Measurements from ENCODE around the gene SH3GLB2.

SH3GLB2 gene

DNA sequence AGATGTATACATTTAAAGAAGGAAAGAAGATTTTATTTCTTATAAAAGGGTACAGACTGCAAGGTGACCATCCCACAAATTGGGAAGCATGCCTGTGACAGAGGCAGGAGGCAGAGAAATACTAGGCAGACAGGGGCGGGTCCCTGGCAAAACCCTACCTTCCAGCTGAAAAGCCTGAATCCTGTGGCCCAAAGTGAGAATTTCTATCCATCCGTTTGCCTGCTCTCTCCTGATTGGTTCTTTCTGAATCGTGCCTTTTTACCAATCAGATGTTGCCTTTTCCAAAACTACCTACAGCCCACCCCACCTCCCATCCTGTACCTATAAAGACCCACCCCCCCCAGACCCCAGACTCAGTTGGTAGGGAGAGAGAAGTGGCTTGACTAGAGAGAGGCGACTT, 3.4 kb upstream of the SH3GLB2 start:
- H3K27me3 ChIP-seq (ENCODE audit: control insufficient read depth in 1 of 2, insufficient read depth in 2 of 2, low read length in 2 of 2) = no peaks in the 10 kb centered on the region
- H3K36me3 ChIP-seq (ENCODE audit: control insufficient read depth in 2 of 2, insufficient read depth in 2 of 2, low read length in 2 of 2) = no peaks in the 10 kb centered on the region
- H3K4me1 ChIP-seq (ENCODE audit: control insufficient read depth, insufficient read depth, low read length) = peaks cover 18% of the 10 kb centered on the region
- no peaks in the 10 kb centered on the region for H3K9me3 ChIP-seq (ENCODE audit: control insufficient read depth in 2 of 2, low read length in 2 of 2)
- H3K4me3 ChIP-seq (ENCODE audit: low read length in 2 of 2) = no peak overlapping the region
- H3K27ac ChIP-seq (ENCODE audit: low read length) = no peak overlapping the region
- H3K9ac ChIP-seq (ENCODE audit: low read length in 2 of 2) = no peak overlapping the region

DNA sequence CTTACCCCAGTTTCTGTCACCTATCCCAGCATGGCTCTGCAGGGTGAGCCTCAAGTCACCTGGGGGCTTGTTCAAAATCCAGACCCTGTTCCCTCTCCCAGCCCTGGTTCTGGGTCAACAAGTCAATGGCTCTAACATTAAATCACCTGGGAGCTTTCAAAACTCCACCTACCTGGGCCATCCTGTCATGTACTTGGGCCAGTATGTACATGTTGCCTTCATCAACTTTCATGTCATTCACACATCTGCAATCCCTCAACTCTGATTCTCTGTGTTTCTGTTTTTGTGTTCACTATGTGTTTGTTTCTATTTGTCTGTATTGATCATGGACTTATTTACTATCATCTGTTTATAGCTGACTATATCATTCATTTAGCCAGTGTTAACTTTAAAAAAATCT, 2.1 kb upstream of the SH3GLB2 start:
- Histone ChIP-seq H3K4me3 (ENCODE audit: low read length in 2 of 2) (no peak overlapping the region), H3K36me3 (ENCODE audit: control insufficient read depth in 2 of 2, insufficient read depth in 2 of 2, low read length in 2 of 2) (no peaks in the 10 kb centered on the region), H3K27me3 (ENCODE audit: control insufficient read depth in 1 of 2, insufficient read depth in 2 of 2, low read length in 2 of 2) (no peaks in the 10 kb centered on the region), H3K9me3 (ENCODE audit: control insufficient read depth in 2 of 2, low read length in 2 of 2) (no peaks in the 10 kb centered on the region), H3K27ac (ENCODE audit: low read length) (no peak overlapping the region), H3K4me1 (ENCODE audit: control insufficient read depth, insufficient read depth, low read length) (peaks cover 20% of the 10 kb centered on the region), H3K9ac (ENCODE audit: low read length in 2 of 2) (no peak overlapping the region)

DNA sequence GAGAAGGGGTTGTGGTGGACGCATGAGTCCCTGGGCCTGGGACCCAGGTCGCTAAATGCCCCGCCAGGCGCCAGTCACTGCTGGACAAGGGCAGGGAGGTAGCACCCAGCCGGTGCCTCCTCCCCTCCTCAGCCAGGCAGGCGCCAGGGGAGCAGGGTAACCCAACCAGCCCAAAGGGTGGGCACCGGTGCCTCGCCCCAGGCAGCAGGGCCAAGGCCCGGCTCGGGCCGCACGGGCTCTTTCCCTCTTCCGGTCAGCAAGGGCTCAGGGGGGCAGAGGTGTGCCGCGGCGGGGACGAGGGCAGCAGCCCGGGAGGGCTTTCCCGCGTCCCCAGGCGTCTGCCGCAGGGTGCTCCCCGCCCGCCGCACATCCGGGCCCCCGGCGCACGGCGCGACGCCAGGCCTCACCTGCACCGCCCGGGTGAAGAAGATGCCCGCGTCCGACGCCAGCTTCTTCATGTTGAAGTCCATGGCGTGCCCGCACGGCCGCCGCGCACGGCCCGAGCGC, 393 bp downstream of the SH3GLB2 start:
- Histone ChIP-seq H3K4me3 (ENCODE audit: low read length in 2 of 2) (peak overlapping the region; percentile 76 to 85), H3K9ac (ENCODE audit: low read length in 2 of 2) (peak overlapping the region; percentile 77 to 82), H3K27ac (ENCODE audit: low read length) (peak overlapping the region; percentile 55), H3K27me3 (ENCODE audit: control insufficient read depth in 1 of 2, insufficient read depth in 2 of 2, low read length in 2 of 2) (no peaks in the 10 kb centered on the region), H3K36me3 (ENCODE audit: control insufficient read depth in 2 of 2, insufficient read depth in 2 of 2, low read length in 2 of 2) (no peaks in the 10 kb centered on the region), H3K4me1 (ENCODE audit: control insufficient read depth, insufficient read depth, low read length) (peaks cover 29% of the 10 kb centered on the region), H3K9me3 (ENCODE audit: control insufficient read depth in 2 of 2, low read length in 2 of 2) (no peaks in the 10 kb centered on the region)

GRCh38 chr9:129027224-129027684, 877 bp downstream of the SH3GLB2 start:
- Histone ChIP-seq H3K4me1 (ENCODE audit: control insufficient read depth, insufficient read depth, low read length) (peaks cover 29% of the 10 kb centered on the region), H3K9ac (ENCODE audit: low read length in 2 of 2) (peak overlapping the region; percentile 77 to 82), H3K36me3 (ENCODE audit: control insufficient read depth in 2 of 2, insufficient read depth in 2 of 2, low read length in 2 of 2) (no peaks in the 10 kb centered on the region), H3K4me3 (ENCODE audit: low read length in 2 of 2) (peak overlapping the region; percentile 76 to 85), H3K9me3 (ENCODE audit: control insufficient read depth in 2 of 2, low read length in 2 of 2) (no peaks in the 10 kb centered on the region), H3K27ac (ENCODE audit: low read length) (peak overlapping the region; percentile 55), H3K27me3 (ENCODE audit: control insufficient read depth in 1 of 2, insufficient read depth in 2 of 2, low read length in 2 of 2) (no peaks in the 10 kb centered on the region)

DNA sequence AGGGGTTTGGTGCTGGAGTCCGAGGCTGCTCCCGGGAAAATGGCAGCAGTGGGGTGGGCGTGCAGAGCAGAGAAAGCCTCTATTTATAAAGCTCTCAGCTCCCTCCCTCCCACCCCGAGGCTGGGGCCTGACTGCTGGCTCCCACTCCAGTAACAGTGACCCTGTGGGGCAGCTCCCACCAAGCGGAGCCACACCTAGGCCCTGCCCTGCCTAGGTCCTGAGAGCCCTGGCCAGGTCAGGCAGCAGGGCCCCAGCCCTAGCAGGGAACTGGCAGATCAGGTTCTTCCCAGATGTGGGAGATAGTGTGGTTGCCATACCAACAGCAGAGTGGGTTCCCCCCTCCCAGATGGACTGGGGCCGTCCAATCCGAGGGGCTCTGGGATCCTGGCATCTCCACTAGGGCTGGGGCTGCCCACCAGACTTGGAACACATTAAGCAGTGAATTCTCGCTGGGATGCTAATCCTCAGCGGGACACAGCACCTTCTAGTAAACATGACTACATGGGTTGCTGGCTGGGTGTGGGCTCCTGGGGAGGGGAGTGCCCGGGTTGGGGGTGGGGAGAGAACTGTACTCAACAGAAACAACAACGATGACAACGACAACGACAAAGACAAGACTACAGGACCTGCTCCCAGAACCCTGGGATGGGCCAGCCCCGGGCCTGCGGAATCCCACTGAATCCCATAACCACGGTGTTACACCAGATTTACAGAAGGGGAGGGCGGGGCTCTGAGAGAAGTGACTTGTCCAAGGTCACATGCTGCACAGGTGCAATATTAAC, 1.5 kb downstream of the SH3GLB2 start:
- Histone ChIP-seq H3K4me1 (ENCODE audit: control insufficient read depth, insufficient read depth, low read length) (peaks cover 32% of the 10 kb centered on the region), H3K9ac (ENCODE audit: low read length in 2 of 2) (peak overlapping the region; percentile 77 to 82), H3K27ac (ENCODE audit: low read length) (peak overlapping the region; percentile 55), H3K4me3 (ENCODE audit: low read length in 2 of 2) (peak overlapping the region; percentile 76 to 85), H3K36me3 (ENCODE audit: control insufficient read depth in 2 of 2, insufficient read depth in 2 of 2, low read length in 2 of 2) (no peaks in the 10 kb centered on the region), H3K27me3 (ENCODE audit: control insufficient read depth in 1 of 2, insufficient read depth in 2 of 2, low read length in 2 of 2) (no peaks in the 10 kb centered on the region), H3K9me3 (ENCODE audit: control insufficient read depth in 2 of 2, low read length in 2 of 2) (no peaks in the 10 kb centered on the region)

DNA sequence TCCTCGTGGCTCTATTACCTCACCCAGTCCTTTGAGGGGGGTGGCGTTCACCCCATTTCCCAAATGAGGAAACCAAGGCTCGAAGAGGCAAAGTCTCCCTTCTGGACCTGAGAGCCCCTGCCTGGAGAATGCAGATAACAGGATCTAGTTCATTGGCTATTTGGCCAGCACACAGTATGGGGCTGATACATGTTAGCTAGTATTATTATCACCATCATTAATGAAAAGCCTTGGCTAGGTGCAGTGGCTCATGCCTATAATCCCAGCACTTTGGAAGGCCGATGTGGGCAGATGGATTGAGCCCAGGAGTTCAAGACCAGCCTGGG, 4.3 kb downstream of the SH3GLB2 start:
- Histone ChIP-seq H3K9me3 (ENCODE audit: control insufficient read depth in 2 of 2, low read length in 2 of 2) (no peaks in the 10 kb centered on the region), H3K27me3 (ENCODE audit: control insufficient read depth in 1 of 2, insufficient read depth in 2 of 2, low read length in 2 of 2) (no peaks in the 10 kb centered on the region), H3K4me1 (ENCODE audit: control insufficient read depth, insufficient read depth, low read length) (peaks cover 32% of the 10 kb centered on the region), H3K9ac (ENCODE audit: low read length in 2 of 2) (peak overlapping the region in 1 of 2 donors; percentile 13), H3K36me3 (ENCODE audit: control insufficient read depth in 2 of 2, insufficient read depth in 2 of 2, low read length in 2 of 2) (no peaks in the 10 kb centered on the region), H3K4me3 (ENCODE audit: low read length in 2 of 2) (no peak overlapping the region), H3K27ac (ENCODE audit: low read length) (peak overlapping the region; percentile 74)

- no peaks in the 10 kb centered on the region for H3K27me3 ChIP-seq (ENCODE audit: control insufficient read depth in 1 of 2, insufficient read depth in 2 of 2, low read length in 2 of 2)
- peak overlapping the region in 1 of 2 donors; percentile 13 for H3K9ac ChIP-seq (ENCODE audit: low read length in 2 of 2)
- no peaks in the 10 kb centered on the region for H3K36me3 ChIP-seq (ENCODE audit: control insufficient read depth in 2 of 2, insufficient read depth in 2 of 2, low read length in 2 of 2)
- peaks cover 32% of the 10 kb centered on the region for H3K4me1 ChIP-seq (ENCODE audit: control insufficient read depth, insufficient read depth, low read length)
- H3K27ac ChIP-seq (ENCODE audit: low read length) = peak overlapping the region; percentile 74
- no peak overlapping the region for H3K4me3 ChIP-seq (ENCODE audit: low read length in 2 of 2)
- H3K9me3 ChIP-seq (ENCODE audit: control insufficient read depth in 2 of 2, low read length in 2 of 2) = no peaks in the 10 kb centered on the region
These were observed 4.9 kb downstream of the SH3GLB2 start for GRCh38 chr9:129023036-129023907.

DNA sequence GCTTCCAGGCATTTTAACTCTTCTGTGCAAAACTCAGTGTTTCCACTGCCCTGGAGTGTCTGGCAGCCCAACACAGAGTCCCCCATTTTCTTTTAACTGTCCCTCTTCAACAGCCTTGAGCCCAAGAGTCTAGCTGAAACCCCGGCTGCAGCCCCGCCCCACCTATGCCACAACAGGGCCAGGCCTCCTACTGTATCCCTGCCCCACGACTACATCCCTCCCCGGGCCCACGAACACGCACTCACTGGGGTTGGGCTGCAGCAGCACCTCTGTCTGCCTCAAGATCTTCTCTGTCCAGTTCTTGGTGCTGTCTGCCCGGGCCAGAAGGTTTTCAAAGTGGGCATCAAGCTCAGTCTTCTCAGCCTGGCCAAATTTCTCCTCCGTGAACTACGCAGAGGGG, 6.1 kb downstream of the SH3GLB2 start:
- Histone ChIP-seq H3K27me3 (ENCODE audit: control insufficient read depth in 1 of 2, insufficient read depth in 2 of 2, low read length in 2 of 2) (no peaks in the 10 kb centered on the region), H3K4me1 (ENCODE audit: control insufficient read depth, insufficient read depth, low read length) (peaks cover 25% of the 10 kb centered on the region), H3K36me3 (ENCODE audit: control insufficient read depth in 2 of 2, insufficient read depth in 2 of 2, low read length in 2 of 2) (no peaks in the 10 kb centered on the region), H3K4me3 (ENCODE audit: low read length in 2 of 2) (no peak overlapping the region), H3K9ac (ENCODE audit: low read length in 2 of 2) (no peak overlapping the region), H3K27ac (ENCODE audit: low read length) (peak overlapping the region; percentile 74), H3K9me3 (ENCODE audit: control insufficient read depth in 2 of 2, low read length in 2 of 2) (no peaks in the 10 kb centered on the region)

- Histone ChIP-seq H3K36me3 (ENCODE audit: control insufficient read depth in 2 of 2, insufficient read depth in 2 of 2, low read length in 2 of 2) (no peaks in the 10 kb centered on the region), H3K9me3 (ENCODE audit: control insufficient read depth in 2 of 2, low read length in 2 of 2) (no peaks in the 10 kb centered on the region), H3K9ac (ENCODE audit: low read length in 2 of 2) (no peak overlapping the region), H3K27ac (ENCODE audit: low read length) (no peak overlapping the region), H3K4me1 (ENCODE audit: control insufficient read depth, insufficient read depth, low read length) (peaks cover 16% of the 10 kb centered on the region), H3K27me3 (ENCODE audit: control insufficient read depth in 1 of 2, insufficient read depth in 2 of 2, low read length in 2 of 2) (no peaks in the 10 kb centered on the region), H3K4me3 (ENCODE audit: low read length in 2 of 2) (no peak overlapping the region)
These were observed 7.0 kb downstream of the SH3GLB2 start for GRCh38 chr9:129021091-129021490.

GRCh38 chr9:129014608-129015007, 13.5 kb downstream of the SH3GLB2 start:
- Histone ChIP-seq H3K27me3 (ENCODE audit: control insufficient read depth in 1 of 2, insufficient read depth in 2 of 2, low read length in 2 of 2) (no peaks in the 10 kb centered on the region), H3K27ac (ENCODE audit: low read length) (no peak overlapping the region), H3K4me3 (ENCODE audit: low read length in 2 of 2) (no peak overlapping the region), H3K9ac (ENCODE audit: low read length in 2 of 2) (no peak overlapping the region), H3K9me3 (ENCODE audit: control insufficient read depth in 2 of 2, low read length in 2 of 2) (no peaks in the 10 kb centered on the region), H3K4me1 (ENCODE audit: control insufficient read depth, insufficient read depth, low read length) (no peaks in the 10 kb centered on the region), H3K36me3 (ENCODE audit: control insufficient read depth in 2 of 2, insufficient read depth in 2 of 2, low read length in 2 of 2) (peaks cover 35 to 36% of the 10 kb centered on the region in 2 donors)

All from stomach smooth muscle (tissue), 2 donors.